Stomach (tissue), 4 donors: ENCODE data around the gene LMOD2.

Experiments
- CTCF ChIP-seq, 7 experiments: fragments of 450-650 bp in 4 of 7; fragments of 200-600 bp in 3 of 7; sonication (generic) in 3 of 7; IDR thresholded peaks; one replicate each; pipeline ENCODE4 v1.5.1; 2016 to 2019; ENCODE audit warnings: antibody characterized with exemption in 7 of 7, control low read depth in 2 of 7, mild to moderate bottlenecking in 1 of 7
- POLR2A ChIP-seq, 4 donors: fragments of 450-650 bp; IDR thresholded peaks; one replicate each; pipeline ENCODE4 v1.6.1; 2016; ENCODE audit warnings: antibody characterized with exemption in 4 of 4, control low read depth in 2 of 4, mild to moderate bottlenecking in 1 of 4, moderate library complexity in 1 of 4

DNA sequence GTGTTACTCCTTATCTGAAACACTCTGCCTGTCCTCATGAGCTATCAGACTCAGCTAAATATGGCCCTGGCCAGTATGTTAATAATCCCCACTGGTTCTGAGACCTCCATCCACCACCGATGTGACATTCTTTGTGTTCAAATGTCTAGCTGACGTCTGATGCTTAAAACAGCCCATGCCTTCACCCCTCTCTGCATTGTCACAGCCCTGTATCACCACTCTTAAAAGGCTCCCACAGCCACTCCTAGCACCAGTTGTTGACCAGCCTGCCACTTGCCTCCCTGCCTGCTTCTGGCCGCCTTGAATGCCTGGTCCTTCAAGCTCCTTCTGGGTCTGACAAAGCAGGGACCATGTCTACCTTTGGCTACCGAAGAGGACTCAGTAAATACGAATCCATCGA is at the start of gene LMOD2:
- TF ChIP-seq CTCF (IDR thresholded peaks at IDR 0.05) = no peak
- no peak for TF ChIP-seq POLR2A (IDR thresholded peaks at IDR 0.05)
